ENCODE measurements around the gene EPHB4.

DNA sequence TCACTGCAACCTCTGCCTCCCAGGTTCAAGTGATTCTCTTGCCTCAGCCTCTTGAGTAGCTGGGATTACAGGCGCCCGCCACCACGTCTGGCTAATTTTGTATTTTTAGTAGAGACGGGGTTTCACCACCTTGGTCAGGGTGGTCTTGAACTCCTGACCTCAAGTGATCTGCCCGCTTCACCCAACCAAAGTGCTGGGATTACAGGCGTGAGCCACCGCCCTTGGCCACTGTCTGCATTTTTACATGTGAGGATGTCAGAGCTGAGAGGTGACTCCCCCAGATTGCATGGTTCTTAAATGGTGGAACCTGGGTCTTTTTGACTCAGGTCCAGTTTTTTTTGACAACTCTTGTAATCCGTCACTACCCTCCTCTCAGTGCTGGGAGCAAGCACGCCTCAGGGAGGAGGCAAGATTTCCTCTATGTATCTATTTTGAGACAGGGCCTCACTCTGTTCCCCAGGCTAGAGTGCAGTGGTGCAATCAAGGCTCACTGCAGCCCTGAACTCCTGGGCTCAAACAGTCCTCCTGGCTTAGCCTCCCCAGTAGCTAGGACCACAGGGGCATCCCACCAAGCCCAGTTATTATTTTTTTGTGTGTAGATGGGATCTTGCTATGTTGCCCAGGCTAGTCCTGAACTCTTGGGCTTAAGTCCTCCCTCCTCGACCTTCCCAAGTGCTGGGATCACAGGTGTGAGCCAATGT is 46.4 kb upstream of the EPHB4 start:
- TF ChIP-seq EZH2 (IDR thresholded peaks at IDR 0.05; ENCODE audit: low read depth, low read length, severe bottlenecking) (no peak), CBX8 (IDR thresholded peaks at IDR 0.05; ENCODE audit: borderline replicate concordance, low read depth, low read length) (no peak), CTCF (IDR thresholded peaks at IDR 0.05; ENCODE audit: control extremely low read depth in 1 of 3, insufficient read depth in 1 of 3, low read depth in 1 of 3, low read length in 3 of 3) (no peak), HDAC6 (IDR thresholded peaks at IDR 0.05; ENCODE audit: low read depth, low read length) (no peak), BRCA1 (IDR thresholded peaks at IDR 0.05; ENCODE audit: low read depth, low read length) (no peak), TAF1 (IDR thresholded peaks at IDR 0.05; ENCODE audit: low read depth, low read length) (no peak), EP300 (IDR thresholded peaks at IDR 0.05; ENCODE audit: borderline replicate concordance in 1 of 2, low read depth in 2 of 2, low read length in 2 of 2) (no peak), GTF2F1 (IDR thresholded peaks at IDR 0.05; ENCODE audit: borderline replicate concordance, low read depth, low read length) (no peak), CBX5 (IDR thresholded peaks at IDR 0.05; ENCODE audit: low read depth, low read length) (no peak), POLR2AphosphoS5 (IDR thresholded peaks at IDR 0.05; ENCODE audit: low read depth, low read length) (peak; percentile 66), SP1 (IDR thresholded peaks at IDR 0.05; ENCODE audit: low read depth, low read length) (no peak)

Data from H1 (cell line).